KOPT-K1 (cell line): Measurements from ENCODE around the gene LRRFIP1.

ENCODE experiments used
- H3K27ac ChIP-seq: fragments of 200-600 bp; sonication (generic); 2 replicates; pipeline ENCODE4 v1.5.1; 2016; ENCODE audit warnings: antibody characterized with exemption, mild to moderate bottlenecking, low read depth, low read length; ENCODE audit not compliant: poor library complexity, severe bottlenecking
- H3K36me3 ChIP-seq: fragments of 200-600 bp; sonication (generic); 2 replicates; pipeline ENCODE4 v1.5.1; 2017; ENCODE audit warnings: antibody characterized with exemption, mild to moderate bottlenecking, low read length, moderate library complexity; ENCODE audit not compliant: insufficient read depth
- H3K9me3 ChIP-seq: fragments of 200-600 bp; sonication (generic); 2 replicates; pipeline ENCODE4 v1.5.1; 2017; ENCODE audit warnings: antibody characterized with exemption, low read length, mild to moderate bottlenecking; ENCODE audit not compliant: insufficient read depth, poor library complexity, severe bottlenecking

LRRFIP1 gene

DNA sequence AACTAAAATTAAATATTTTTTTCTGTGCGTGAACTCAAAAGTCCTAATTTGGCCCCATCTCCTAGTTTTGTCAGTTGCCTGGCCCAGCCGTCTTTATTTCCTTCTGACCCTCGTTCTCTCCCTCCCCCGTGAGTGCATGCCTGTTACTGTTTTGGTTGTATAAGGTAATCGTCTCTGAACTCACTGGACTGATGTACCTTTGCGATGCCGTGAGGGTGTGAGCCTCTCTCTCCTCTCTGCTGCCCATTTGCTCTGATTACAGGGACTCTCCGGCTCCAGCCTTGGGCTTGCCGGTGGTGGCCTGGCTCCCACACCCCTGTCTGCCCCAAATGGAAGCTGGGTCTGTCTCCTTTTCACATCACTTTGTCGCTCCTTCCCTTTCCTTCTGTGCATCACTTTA, 104.7 kb downstream of the LRRFIP1 start:
- Histone ChIP-seq H3K36me3 (peaks cover 24% of the 10 kb centered on the region), H3K27ac (no peak overlapping the region), H3K9me3 (no peaks in the 10 kb centered on the region)

- no peaks in the 10 kb centered on the region for H3K9me3 ChIP-seq
- peaks cover 32% of the 10 kb centered on the region for H3K36me3 ChIP-seq
- H3K27ac ChIP-seq, result no peak overlapping the region
Observed at GRCh38 chr2:237732790-237733381, 105.5 kb downstream of the LRRFIP1 start.

DNA sequence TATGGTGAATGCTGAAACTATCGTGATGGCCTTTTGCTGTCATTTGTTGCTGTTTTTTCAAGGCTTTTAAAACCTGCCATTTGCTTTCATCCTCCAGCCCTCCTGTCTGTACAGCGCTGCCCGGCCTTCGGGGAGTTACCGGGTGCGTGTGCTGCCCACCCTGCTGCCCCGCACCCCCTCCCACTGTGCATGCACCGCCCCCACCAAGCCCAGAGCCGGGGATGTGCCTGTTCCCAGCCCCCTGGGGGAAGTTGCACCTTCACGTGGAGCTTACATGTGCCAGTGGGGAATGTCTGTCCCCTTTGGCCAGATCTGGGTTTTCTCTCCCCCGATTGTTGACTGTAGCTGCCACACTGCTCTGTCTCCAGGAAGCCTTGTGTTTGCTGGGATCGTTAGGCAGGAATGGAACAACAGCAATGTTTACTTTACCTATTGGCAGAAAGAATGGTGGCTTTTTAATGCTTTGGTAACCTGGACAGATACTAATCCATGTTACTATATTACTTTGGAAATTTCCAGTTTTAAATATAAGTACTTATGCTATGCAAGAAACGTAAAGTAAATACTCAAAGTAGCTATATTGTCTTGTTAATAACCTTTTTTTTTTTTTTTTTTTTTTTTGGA, 106.4 kb downstream of the LRRFIP1 start:
- peaks cover 39% of the 10 kb centered on the region for H3K36me3 ChIP-seq
- H3K27ac ChIP-seq, result no peak overlapping the region
- H3K9me3 ChIP-seq, result no peaks in the 10 kb centered on the region

GRCh38 chr2:237734905-237735623, 107.7 kb downstream of the LRRFIP1 start:
- no peak overlapping the region for H3K27ac ChIP-seq
- no peaks in the 10 kb centered on the region for H3K9me3 ChIP-seq
- H3K36me3 ChIP-seq, result peaks cover 28% of the 10 kb centered on the region

- Histone ChIP-seq H3K27ac (no peak overlapping the region), H3K36me3 (peaks cover 33% of the 10 kb centered on the region), H3K9me3 (no peaks in the 10 kb centered on the region)
Observed at GRCh38 chr2:237735798-237736197, 108.4 kb downstream of the LRRFIP1 start.

DNA sequence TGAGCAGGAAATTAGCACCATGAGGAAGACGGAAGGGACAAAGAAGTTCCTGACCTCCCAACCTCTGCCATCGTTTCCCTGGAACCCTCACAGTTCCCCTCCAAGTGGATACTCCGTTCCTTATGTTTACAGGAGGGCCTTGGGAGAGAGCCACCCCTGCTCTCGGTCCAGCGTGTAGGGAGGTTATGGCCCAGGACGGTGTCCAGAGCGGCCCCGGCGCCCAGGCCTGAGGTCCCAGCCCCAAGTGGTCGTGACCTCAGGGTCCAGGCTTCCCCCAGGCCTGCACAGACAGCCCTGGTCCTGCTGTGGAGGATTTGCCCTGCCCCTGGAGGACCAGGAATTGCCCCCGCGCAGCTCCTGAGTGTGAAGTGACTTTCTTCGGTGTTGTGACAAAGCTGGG, 109.4 kb downstream of the LRRFIP1 start:
- H3K27ac ChIP-seq, result no peak overlapping the region
- peaks cover 35% of the 10 kb centered on the region for H3K36me3 ChIP-seq
- H3K9me3 ChIP-seq, result no peaks in the 10 kb centered on the region

GRCh38 chr2:237737196-237737865, 109.9 kb downstream of the LRRFIP1 start:
- peaks cover 38% of the 10 kb centered on the region for H3K36me3 ChIP-seq
- H3K9me3 ChIP-seq, result no peaks in the 10 kb centered on the region
- H3K27ac ChIP-seq, result no peak overlapping the region

DNA sequence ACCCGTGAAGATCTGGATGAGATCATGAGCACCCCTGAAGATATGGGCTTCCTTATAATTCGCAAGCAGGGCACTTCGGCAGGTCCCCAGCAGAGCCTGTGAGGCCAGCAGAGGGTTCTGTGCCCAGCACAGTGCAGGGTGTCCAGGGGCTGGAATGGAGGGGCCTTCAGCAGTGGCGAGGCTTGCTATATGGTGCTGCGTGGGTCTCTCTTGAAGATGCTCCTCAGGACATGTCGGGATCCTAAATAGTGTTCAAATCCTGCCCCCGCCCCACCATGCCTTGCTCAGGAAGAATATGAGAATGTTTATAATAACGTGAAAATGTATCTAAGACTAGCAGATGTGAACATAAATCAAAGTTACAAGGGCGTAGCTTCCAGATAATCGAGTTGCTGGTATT, 110.9 kb downstream of the LRRFIP1 start:
- Histone ChIP-seq H3K27ac (no peak overlapping the region), H3K9me3 (no peaks in the 10 kb centered on the region), H3K36me3 (peaks cover 39% of the 10 kb centered on the region)

DNA sequence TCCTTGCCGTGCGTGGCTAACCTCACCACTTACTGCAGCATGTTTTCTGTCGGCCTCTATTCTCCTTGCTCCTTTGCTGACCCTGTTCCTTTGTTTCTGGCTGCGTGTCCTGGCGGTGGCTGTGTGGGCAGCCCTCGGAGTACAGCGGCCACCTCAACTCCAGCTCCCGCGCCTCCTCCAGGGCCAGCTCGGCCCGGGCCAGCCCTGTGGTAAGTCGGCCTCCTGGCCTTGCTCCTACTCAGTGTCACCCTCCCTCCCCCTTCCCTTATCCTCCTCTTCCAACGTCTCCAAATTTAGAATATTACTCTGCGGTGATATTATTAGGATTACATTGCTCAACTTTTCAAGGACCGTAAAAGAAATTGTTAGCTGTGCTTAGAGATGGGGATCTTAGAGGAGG, 111.7 kb downstream of the LRRFIP1 start:
- peaks cover 47% of the 10 kb centered on the region for H3K36me3 ChIP-seq
- no peak overlapping the region for H3K27ac ChIP-seq
- H3K9me3 ChIP-seq, result no peaks in the 10 kb centered on the region

- Histone ChIP-seq H3K9me3 (no peaks in the 10 kb centered on the region), H3K36me3 (peaks cover 46% of the 10 kb centered on the region), H3K27ac (no peak overlapping the region)
Observed at GRCh38 chr2:237742191-237742590, 114.8 kb downstream of the LRRFIP1 start.

DNA sequence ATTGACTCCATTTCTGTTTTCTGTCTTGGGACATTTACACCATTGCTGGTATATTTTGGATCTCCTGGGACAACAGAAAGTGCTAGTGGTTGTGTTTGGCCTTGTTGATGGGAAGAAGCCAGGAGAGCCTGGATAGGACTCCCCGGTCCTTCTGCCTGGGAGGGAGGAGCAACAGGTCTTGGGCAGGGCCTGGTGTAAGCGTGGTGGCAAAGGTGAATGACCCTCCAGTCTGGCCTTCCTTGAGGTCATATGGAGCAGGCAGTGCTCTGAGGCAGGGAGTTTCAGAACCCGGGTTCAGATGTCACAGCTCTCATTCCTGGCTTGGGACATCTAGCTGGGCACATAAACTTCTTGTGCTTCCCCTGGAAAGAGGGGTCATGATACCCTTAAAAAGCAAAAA, 115.2 kb downstream of the LRRFIP1 start:
- Histone ChIP-seq H3K36me3 (peaks cover 46% of the 10 kb centered on the region), H3K27ac (no peak overlapping the region), H3K9me3 (no peaks in the 10 kb centered on the region)

GRCh38 chr2:237743024-237743423, 115.6 kb downstream of the LRRFIP1 start:
- Histone ChIP-seq H3K9me3 (no peaks in the 10 kb centered on the region), H3K27ac (no peak overlapping the region), H3K36me3 (peaks cover 46% of the 10 kb centered on the region)

DNA sequence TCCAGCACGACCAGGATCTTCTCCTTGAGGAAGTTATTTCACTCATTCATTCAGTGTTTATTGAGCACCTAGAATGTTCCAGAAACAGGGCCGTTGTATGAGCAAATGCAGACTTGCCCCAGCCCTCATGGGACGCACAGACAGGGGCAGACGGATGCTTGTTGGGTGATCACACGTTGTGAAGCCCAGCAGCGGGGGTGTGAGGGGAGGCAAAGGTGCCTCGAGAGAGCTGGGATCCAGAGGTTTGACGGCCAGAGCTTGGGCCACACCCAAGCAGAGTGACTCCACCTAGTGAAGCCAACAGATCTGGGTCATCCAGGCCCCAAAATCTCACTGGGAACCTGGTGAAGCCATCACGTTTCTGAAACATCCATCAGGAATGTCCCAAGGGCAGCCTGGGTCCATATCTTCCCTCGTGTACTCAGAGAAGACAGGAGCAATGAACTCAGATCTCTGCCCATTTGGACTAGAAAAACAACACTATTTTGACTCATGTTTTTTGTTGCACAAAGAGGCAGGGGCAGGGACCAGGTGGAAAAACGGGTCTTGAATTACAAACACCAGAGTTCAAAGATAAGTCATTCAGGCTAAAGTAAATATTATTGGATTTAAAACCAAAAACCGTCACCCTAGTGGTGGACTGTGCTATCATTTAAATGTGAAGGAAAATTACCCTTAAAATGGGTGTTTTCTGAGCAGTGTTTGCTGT, 116.3 kb downstream of the LRRFIP1 start:
- Histone ChIP-seq H3K9me3 (no peaks in the 10 kb centered on the region), H3K36me3 (peaks cover 47% of the 10 kb centered on the region), H3K27ac (no peak overlapping the region)

GRCh38 chr2:237744270-237744612, 116.9 kb downstream of the LRRFIP1 start:
- H3K9me3 ChIP-seq, result no peaks in the 10 kb centered on the region
- no peak overlapping the region for H3K27ac ChIP-seq
- peaks cover 53% of the 10 kb centered on the region for H3K36me3 ChIP-seq
